HG02571 (cell line): ENCODE data around the gene SLC9A4.

ENCODE experiments used
- ATAC-seq: cut with Tn5 transposase; IDR thresholded peaks from one replicate; pipeline ENCODE4 v1.9.1; 2021; ENCODE audit warnings: mild to moderate bottlenecking, moderate library complexity; ENCODE audit not compliant: unreplicated experiment

SLC9A4 gene

GRCh38 chr2:102473020-102473419 lies at the start of gene SLC9A4:
TSS of gene SLC9A4 (plus strand) at chr2:102473226. CDS start at chr2:102473760, 534 bp downstream.
- peak; percentile 68 for ATAC-seq

DNA sequence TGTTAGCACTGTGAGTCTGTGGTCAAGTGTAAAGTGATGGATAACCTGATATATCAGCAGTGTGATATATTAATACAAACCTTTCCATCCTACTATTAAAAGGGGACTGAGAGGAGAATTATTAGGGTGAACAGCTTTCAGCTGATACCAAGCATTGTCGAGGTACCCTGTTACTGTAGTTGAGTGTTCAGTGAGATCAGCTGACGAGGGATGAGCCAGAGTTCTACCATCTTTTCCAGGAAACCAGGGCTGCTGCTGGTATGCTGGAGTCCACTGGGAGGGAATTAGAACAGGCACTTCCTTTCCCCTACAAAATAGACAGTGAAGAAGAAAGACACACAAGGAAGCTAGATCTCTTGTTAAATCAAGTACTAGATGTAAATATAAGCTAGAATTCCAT lies 49.7 kb upstream of the SLC9A4 start:
- no peak for ATAC-seq

DNA sequence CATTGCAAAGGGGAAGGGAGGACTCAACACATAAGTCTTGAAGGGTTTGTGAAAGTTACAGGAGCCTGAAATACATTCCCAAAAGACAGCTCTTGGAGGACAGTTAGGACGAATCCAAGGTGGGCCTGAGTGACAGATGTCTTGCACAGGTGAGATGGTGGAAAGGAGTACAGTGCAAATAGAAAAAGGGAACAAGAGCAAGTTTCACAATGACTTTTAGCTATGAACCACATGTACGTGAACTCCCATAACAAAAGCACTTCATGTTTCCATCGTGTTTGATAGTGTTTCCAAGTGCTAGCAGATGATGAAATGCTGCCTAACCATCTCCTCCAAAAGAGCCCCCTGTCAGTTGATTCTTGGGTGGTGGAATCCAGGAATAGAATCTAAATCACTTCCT lies 48.3 kb upstream of the SLC9A4 start:
- peak; percentile 78 for ATAC-seq

DNA sequence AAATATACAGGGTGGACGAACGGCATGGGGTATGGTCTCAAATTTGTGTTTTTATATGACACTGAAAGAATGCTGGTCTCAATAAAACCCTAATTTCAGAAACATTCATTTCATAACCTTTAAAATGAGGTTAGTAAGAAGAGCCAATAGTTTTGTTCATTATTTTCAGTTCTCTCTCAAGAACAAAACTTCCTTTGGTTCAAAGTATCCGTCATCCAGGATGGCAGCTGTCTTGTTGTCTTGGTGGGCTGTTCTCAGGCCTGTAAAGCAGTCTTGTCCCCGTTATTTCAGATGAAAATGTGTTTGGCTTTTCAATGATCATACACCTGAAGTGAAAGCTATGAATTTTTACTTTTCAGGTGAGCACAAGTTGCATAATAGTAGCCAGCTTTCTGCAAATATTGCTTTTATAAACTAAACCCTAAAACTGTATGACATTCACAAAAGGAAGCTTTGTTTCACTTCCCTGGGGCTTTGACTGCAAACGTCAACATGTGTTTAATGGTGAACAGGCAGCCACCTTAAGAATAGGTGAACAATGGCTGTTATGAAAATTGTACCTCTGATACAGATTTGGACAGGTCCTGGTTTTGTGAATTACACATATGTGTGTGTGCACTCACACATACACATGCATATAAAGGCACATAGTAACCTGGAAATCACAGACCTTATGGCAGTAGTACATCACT lies 47.4 kb upstream of the SLC9A4 start:
- no peak for ATAC-seq

- no peak for ATAC-seq
Measured at GRCh38 chr2:102427249-102427648, 45.8 kb upstream of the SLC9A4 start.

GRCh38 chr2:102428573-102428972 lies 44.5 kb upstream of the SLC9A4 start:
- ATAC-seq: no peak

DNA sequence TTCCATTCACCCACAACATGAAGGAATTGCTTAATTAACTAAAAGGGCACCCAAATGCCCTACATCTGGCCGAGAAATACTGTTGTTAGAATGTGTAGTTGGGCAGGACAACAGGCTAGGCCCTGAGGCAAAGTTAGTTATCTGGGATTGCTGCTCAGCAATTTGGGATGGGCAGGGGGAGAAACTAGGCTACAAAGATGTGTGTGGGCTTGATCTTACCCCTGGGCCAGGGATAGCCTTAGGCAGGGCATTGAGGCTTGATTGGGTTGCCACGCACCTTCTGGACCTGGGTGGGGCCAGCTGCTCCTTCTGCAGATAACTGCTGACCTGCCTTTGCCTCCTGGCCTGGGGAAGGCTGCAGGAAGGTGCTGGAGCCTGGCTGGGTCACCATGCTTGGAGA lies 40.6 kb upstream of the SLC9A4 start:
- no peak for ATAC-seq

DNA sequence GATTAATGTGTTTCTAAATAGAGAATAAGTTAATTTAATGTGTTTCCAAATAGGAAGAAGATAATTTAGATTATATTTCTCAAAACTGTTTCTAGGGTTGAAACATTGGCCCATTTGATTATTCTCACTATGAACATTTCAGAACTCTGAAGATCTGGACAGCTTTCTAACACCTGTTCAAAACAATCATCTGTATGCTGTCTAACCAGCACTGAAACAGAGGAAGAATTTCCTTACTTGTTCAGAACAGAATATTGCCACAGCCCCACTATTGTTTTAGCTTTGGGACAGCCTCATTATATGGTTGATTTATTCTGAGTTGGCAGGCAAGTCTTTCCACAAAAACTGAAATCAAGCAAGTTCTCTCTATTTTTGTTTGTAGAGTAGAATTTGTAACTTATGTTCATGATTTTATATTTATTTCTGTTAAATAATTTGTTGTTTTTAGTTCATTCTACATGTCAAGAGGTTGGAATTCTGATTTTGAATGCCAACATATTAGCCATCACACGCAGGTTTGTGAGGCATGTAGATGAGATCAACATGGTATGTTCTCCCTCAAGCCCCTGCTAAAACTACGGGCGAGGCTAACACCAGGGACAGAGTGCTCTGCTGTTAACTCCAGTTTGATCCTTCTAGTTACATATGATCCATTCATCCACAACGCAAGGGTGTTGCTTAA lies 38.9 kb upstream of the SLC9A4 start:
- no peak for ATAC-seq

- ATAC-seq: no peak
Measured at GRCh38 chr2:102434655-102435381, 38.2 kb upstream of the SLC9A4 start.

- ATAC-seq: no peak
Measured at GRCh38 chr2:102435741-102436140, 37.3 kb upstream of the SLC9A4 start.

- no peak for ATAC-seq
Measured at GRCh38 chr2:102436323-102436722, 36.7 kb upstream of the SLC9A4 start.

- ATAC-seq: no peak
Measured at GRCh38 chr2:102437122-102437521, 35.9 kb upstream of the SLC9A4 start.

GRCh38 chr2:102438111-102438510 lies 34.9 kb upstream of the SLC9A4 start:
- no peak for ATAC-seq

DNA sequence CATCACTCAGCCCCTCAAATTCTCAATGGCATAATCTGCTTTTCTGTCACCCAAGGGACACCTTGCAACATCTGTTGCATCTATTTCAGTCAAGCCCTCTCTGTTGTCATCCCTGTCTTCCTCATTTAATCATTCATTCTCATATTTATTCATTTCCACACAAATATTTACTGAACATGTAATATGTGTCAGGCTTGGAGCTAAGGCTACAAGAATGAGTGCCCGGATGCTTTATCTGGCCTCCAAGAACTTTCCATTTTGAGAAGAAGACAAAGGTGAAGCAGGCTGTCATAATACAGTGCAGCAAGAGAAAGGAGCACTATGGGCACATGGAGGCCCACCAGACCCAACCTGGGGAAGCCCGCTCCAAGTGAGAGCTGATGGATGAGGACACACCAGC lies 34.4 kb upstream of the SLC9A4 start:
- no peak for ATAC-seq

DNA sequence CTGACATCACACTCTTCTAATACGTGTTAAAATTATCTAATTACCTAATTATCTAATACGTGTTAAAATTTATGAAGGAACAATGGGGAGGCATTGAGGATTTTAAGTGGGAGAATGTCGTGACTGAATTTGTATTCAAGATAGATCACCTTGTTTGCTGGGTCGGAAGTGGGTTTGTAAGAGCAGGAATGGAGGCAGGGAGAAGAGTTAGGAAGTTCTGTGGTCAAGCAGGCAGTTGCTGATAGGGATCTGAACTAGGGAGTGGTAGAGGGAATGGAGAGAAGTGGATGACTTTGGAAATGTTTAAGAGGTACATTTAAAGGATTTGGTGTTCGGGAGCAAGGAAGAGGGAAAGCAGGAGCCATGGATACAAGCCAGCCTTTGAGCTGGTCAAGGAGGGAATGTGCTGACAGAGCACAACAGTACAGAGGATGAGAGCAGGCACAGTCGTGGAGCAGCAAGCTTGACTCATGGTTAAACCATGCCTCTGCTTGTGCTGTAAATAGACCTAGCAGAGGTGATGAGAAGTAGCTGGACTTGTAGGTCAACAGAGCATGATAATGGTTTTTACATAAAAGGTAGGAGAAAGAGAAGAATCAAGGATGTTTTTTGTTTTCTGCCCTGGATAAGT lies 33.8 kb upstream of the SLC9A4 start:
- ATAC-seq: no peak

DNA sequence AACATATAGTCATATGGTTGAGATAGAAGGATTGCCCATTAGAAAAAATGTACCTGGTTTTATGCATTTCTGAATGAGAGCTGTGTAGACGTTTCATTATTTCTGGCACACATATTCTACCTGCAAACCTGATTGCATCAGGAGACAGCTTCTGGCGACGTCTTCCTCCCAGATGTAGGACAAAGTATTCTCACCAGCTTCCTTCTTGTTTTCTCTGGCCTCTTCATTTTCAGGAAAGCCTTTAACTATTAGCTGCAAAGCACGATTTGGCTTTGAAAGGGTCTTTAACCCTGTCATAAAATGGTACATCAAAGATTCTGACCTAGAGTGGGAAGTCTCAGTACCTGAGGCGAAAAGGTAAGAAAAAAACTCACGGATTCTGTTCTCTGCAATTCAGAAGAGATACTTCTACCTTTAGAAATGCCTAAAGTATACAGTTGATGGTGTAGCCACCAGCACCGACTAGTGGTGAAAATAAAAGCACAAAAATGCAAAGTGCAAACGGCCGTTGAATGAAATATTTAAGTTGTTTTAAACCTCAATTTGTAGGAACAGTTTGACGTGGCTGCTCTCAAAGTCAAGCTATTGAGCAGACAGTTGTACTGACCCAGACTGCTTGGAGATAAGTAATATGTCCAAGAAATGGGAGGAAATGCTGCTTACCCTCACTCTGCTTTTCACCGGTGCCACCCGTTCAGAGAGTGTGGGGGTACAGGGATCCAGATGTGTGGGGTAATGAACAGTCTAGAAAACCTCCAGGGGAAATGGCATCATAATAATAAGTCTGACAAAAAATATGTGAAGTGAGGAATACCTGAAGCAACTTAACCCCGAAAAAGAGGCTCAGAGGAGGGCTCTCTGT lies 29.8 kb upstream of the SLC9A4 start:
- no peak for ATAC-seq

DNA sequence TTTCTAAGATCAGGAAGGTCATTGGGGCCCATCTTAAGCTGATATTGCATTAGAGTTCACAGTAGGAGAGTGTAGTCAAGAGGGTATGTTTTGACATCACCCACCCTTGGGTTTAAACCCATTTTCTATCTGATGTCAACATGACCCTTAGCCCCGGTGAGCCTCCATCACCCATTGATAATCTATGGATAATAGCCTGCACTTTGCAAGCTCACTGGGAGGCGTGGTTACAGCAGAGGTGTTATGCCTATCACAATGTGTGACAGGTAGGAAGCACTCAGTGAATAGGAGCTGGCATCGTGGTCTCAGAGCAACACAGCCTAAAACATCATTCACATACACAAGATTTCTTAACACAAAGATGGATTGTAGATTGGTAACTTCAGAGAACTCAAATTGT lies 28.8 kb upstream of the SLC9A4 start:
- ATAC-seq: no peak

- no peak for ATAC-seq
Measured at GRCh38 chr2:102446936-102447335, 26.1 kb upstream of the SLC9A4 start.

GRCh38 chr2:102449370-102449974 lies 23.6 kb upstream of the SLC9A4 start:
- no peak for ATAC-seq

DNA sequence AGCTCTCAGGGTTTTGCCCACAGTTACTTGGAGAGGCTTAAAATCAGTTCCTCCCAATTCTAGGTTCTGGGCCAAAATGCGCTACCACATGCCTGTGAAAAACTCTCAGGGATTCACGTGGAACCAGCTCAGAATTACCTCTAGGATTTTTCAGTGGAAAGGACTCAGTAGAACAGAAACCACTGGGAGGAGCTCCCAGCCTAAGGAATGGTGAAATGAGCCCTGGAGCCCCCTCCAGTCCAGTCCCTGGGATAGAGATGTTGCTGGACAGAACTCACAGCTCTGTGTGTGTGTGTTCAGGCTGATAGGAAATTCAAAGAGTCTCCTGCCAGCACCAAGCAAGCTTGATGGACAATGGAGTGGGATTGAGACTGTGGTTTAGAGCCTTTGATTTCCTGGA lies 21.1 kb upstream of the SLC9A4 start:
- no peak for ATAC-seq
